ENCODE measurements around the gene DPEP3. TPM values are rescaled to one million over a fixed set of nuclear protein-coding genes. Genes with fewer than 3 reads are reported as not detected.
"Not testable (repeated sequence)": the region's sequence is repeated elsewhere in the genome, so short reads cannot be mapped to it uniquely, and the experiment has no call there.

The DPEP3 gene
- total and polyA plus RNA-seq, 12 donors: 0.01 to 0.34 TPM; not detected in 10

GRCh38 chr16:67995423-67995822 lies 15.1 kb upstream of the DPEP3 start:
- 87 to 94% methylated on average over 5 of the region's 5 CpGs for WGBS, 2 donors
- no peak for ATAC-seq
- no peak for DNase-seq
- Histone ChIP-seq H3K27me3 (no peaks in the 10 kb centered on the region), H3K9me3 (no peaks in the 10 kb centered on the region), H3K27ac (peak overlapping the region in 1 of 10 donors; percentile 31), H3K4me1 (peaks cover 4 to 49% (median 22%) of the 10 kb centered on the region in 9 donors), H3K4me3 (no peak overlapping the region), H3K36me3 (peaks cover 0 to 3% (median 0%) of the 10 kb centered on the region in 9 donors)
- intact Hi-C loops (cut with DNase I): loop anchor here in 2 of 10 donors (10.0 kb wide), 1 partner anchor 239 kb away; the partner anchor contains the start of gene ESRP2 (in 2 of the 2)
- TF ChIP-seq CTCF (IDR thresholded peaks at IDR 0.05): no peak

- H3K4me3 ChIP-seq: peak overlapping the region in 3 of 10 donors; percentile 45 to 55 (median 47)
- WGBS, 2 donors: 67 to 69% methylated on average over 3 to 6 of the region's 6 CpGs
These were observed 13.7 kb upstream of the DPEP3 start for GRCh38 chr16:67994040-67994408.

GRCh38 chr16:67993207-67994039 lies 13.1 kb upstream of the DPEP3 start:
- no peaks in the 10 kb centered on the region for H3K27me3 ChIP-seq
- no peaks in the 10 kb centered on the region for H3K9me3 ChIP-seq
- H3K4me1 ChIP-seq: peaks cover 4 to 33% (median 13%) of the 10 kb centered on the region in 9 donors
- peak; percentile 98 to 100 (median 99) for TF ChIP-seq CTCF (IDR thresholded peaks at IDR 0.05)
- ATAC-seq: peak; percentile 91 to 96 (median 95)
- 10 to 14% methylated on average over 37 to 39 of the region's 39 CpGs for WGBS, 2 donors
- intact Hi-C loops (cut with DNase I): loop anchor here in 9 of 10 donors (1.0 to 10.0 kb wide), 8 partner anchors 47 to 241 kb away; partner anchors contain the start of genes ESRP2 (in 2 of the 9) and PSMB10 (in 1 of the 9)
- peak overlapping the region; percentile 70 to 93 (median 80) for H3K27ac ChIP-seq
- peaks cover 0 to 3% (median 0%) of the 10 kb centered on the region in 9 donors for H3K36me3 ChIP-seq
- H3K4me3 ChIP-seq: peak overlapping the region in 9 of 10 donors; percentile 5 to 55 (median 45)
- DNase-seq: peak; percentile 84 to 88

More at GRCh38 chr16:67994040-67994408, 13.7 kb upstream of the DPEP3 start:
- H3K9me3 ChIP-seq, DNase-seq, H3K27me3 ChIP-seq, H3K36me3 ChIP-seq: not testable (repeated sequence)
- peak in 7 of 8 donors; percentile 2 to 46 (median 24) for ATAC-seq
- Histone ChIP-seq H3K4me1 (peaks cover 4 to 36% (median 13%) of the 10 kb centered on the region in 9 donors), H3K27ac (peak overlapping the region; percentile 70 to 93 (median 80))
- intact Hi-C loops (cut with DNase I): loop anchor here in 8 of 10 donors (5.0 to 10.0 kb wide), 5 partner anchors 48 to 241 kb away; partner anchors contain the start of genes ESRP2 (in 2 of the 8) and PSMB10 (in 1 of the 8)

GRCh38 chr16:67992661-67993206 lies 12.4 kb upstream of the DPEP3 start:
- Histone ChIP-seq H3K9me3 (no peaks in the 10 kb centered on the region), H3K4me3 (peak overlapping the region in 5 of 10 donors; percentile 45 to 55 (median 49)), H3K4me1 (peaks cover 4 to 31% (median 14%) of the 10 kb centered on the region in 9 donors), H3K36me3 (peaks cover 0 to 3% (median 0%) of the 10 kb centered on the region in 9 donors), H3K27ac (peak overlapping the region in 8 of 10 donors; percentile 71 to 93 (median 81)), H3K27me3 (no peaks in the 10 kb centered on the region)
- TF ChIP-seq CTCF (IDR thresholded peaks at IDR 0.05): no peak
- DNase-seq (no peak), ATAC-seq (peak in 4 of 8 donors; percentile 2 to 35 (median 12))
- intact Hi-C loops (cut with DNase I): loop anchor here in 9 of 10 donors (1.0 to 10.0 kb wide), 8 partner anchors 48 to 242 kb away; partner anchors contain the start of genes ESRP2 (in 2 of the 9) and PSMB10 (in 1 of the 9)
- 74% methylated on average over 20 of the region's 20 CpGs for WGBS, 2 donors
